A673 (cell line): ENCODE data around the gene EIPR1. TPM values are rescaled to one million over a fixed set of nuclear protein-coding genes. Genes with fewer than 3 reads are reported as not detected.

Experiments used
- BruUV-seq: library from RNA; stranded (reverse); fragments of 400-500 nt; replicated peaks from 2 replicates; lab custom pipeline; 2021; lab: Mats Ljungman, UMichigan
- CTCF ChIA-PET: fragments of 300-600 bp; sonication (Branson Sonifier 250); formaldehyde crosslinking; loops from one replicate; lab custom pipeline; 2022; ENCODE audit warnings: antibody characterized with exemption; lab: Charles Lee
- POLR2A ChIA-PET: fragments of 300-600 bp; sonication (Branson Sonifier 250); formaldehyde crosslinking; loops from one replicate; lab custom pipeline; 2022; ENCODE audit warnings: antibody characterized with exemption; ENCODE audit not compliant: low non-redundant PET; lab: Charles Lee
- DNase-seq: peaks from one replicate; pipeline ENCODE4 v3.0.0-alpha.2; 2015; ENCODE audit warnings: low spot score
- H3K27ac ChIP-seq: fragments of 200-600 bp; sonication (generic); 2 replicates; pipeline ENCODE4 v1.5.1; 2016; ENCODE audit warnings: mixed run types, low read depth, mild to moderate bottlenecking, mixed read lengths, antibody characterized with exemption, low read length; ENCODE audit not compliant: poor library complexity, severe bottlenecking
- H3K27me3 ChIP-seq: fragments of 200-600 bp; sonication (generic); replicated peaks from 2 replicates; pipeline ENCODE4 v1.6.1; 2017; ENCODE audit warnings: mixed run types, low read depth, mild to moderate bottlenecking, mixed read lengths, antibody characterized with exemption, low read length; ENCODE audit not compliant: insufficient read depth, poor library complexity
- H3K36me3 ChIP-seq: fragments of 200-600 bp; sonication (generic); 2 replicates; pipeline ENCODE4 v1.6.1; 2016; ENCODE audit warnings: mixed run types, mild to moderate bottlenecking, mixed read lengths, antibody characterized with exemption, low read length; ENCODE audit not compliant: insufficient read depth, poor library complexity, severe bottlenecking
- H3K4me1 ChIP-seq: fragments of 200-600 bp; sonication (generic); 2 replicates; pipeline ENCODE4 v1.6.1; 2017; ENCODE audit warnings: mixed run types, mild to moderate bottlenecking, mixed read lengths, antibody characterized with exemption, low read length; ENCODE audit not compliant: insufficient read depth, poor library complexity, severe bottlenecking
- H3K4me3 ChIP-seq: fragments of 200-600 bp; sonication (generic); 2 replicates; pipeline ENCODE4 v1.5.1; 2016; ENCODE audit warnings: low read depth, mixed run types, mild to moderate bottlenecking, mixed read lengths, low read length; ENCODE audit not compliant: poor library complexity, severe bottlenecking
- H3K9me3 ChIP-seq: fragments of 200-600 bp; sonication (generic); 2 replicates; pipeline ENCODE4 v1.6.1; 2016; ENCODE audit warnings: mixed run types, low read depth, mild to moderate bottlenecking, mixed read lengths, antibody characterized with exemption, low read length; ENCODE audit not compliant: poor library complexity, severe bottlenecking
- CTCF ChIP-seq: fragments of 300-800, 200-600 bp; sonication (generic); conservative IDR thresholded peaks from 2 replicates; pipeline ENCODE4 v1.5.1; 2017; ENCODE audit warnings: low read depth, mild to moderate bottlenecking, antibody characterized with exemption, low read length, moderate library complexity, mixed read lengths
- EZH2 ChIP-seq: fragments of 200-600 bp; sonication (generic); IDR thresholded peaks from 2 replicates; pipeline ENCODE4 v1.6.1; 2017; ENCODE audit warnings: borderline replicate concordance, low read depth, mild to moderate bottlenecking, mixed read lengths, antibody characterized with exemption, low read length; ENCODE audit not compliant: poor library complexity, severe bottlenecking
- intact Hi-C: fragments of 100-400 bp; cut with micrococcal nuclease; formaldehyde crosslinking; loops from one replicate; pipeline ENCODE4 v1.10.0; 2022; ENCODE audit not compliant: unreplicated experiment
- total RNA-seq: library from RNA; stranded (reverse); gene quantifications from 2 replicates; pipeline ENCODE4 v1.2.3, GENCODE V29; 2021

EIPR1 gene
- total RNA-seq, 1 experiment from 2014 or later, result 37.0 TPM

DNA sequence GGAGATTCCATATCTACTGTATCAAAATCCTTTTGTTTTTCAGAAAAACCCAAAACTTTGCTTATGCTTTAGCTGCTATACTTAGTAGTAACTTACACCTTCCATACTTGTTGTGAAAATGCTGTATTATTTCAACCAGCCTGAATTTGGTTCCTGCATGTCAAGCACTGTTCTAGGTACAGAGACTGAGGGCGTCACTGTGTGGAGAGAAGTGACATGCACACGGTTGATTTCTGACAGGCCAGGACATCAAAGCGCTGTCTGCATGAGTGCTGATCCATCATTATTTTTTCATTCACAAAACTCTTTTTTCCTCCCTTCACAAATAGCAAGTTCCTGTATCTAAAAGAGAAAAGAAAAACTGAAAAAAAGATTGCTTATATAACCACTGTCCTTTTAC lies 33.5 kb upstream of the EIPR1 start:
- Histone ChIP-seq H3K36me3 (no peaks in the 10 kb centered on the region), H3K27me3 (no peaks in the 10 kb centered on the region), H3K4me3 (no peak overlapping the region), H3K9me3 (no peaks in the 10 kb centered on the region), H3K4me1 (peaks cover 5% of the 10 kb centered on the region), H3K27ac (no peak overlapping the region)
- DNase-seq, result no peak
- ChIA-PET CTCF (no interaction called here), POLR2A (no interaction called here)
- TF ChIP-seq CTCF, result no peak
- TF ChIP-seq EZH2, result no peak
- intact Hi-C loops, result no loop called here
- BruUV-seq, result no TSS peak

DNA sequence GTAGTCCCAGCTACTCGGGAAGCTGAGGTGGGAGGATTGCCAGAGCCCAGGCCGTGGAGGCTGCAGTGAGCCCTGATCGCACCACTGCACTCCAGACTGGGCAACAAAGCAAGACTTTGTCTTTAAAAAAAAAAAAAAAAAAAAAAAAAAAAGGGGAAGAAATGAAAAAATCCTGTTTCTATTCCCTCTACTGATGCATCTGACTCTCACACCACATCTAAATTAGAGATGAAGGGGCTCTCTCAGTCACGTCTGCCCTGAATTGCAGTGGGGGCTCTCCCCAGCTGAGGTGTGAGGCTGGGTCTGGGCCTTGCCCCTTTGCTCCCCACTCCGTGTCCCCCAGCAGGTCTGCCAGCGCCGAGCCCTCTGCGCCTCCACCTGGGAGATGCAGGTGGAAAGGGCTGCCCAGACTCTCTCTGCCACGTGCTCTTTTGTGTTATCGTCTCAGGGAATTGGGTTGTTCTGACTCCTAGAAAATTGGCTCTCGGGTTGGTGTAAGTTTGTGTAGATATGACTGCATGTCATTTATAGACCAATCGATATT lies 32.1 kb upstream of the EIPR1 start:
- no peak overlapping the region for H3K4me3 ChIP-seq
- ChIA-PET POLR2A (no interaction called here), CTCF (no interaction called here)
- peaks cover 5% of the 10 kb centered on the region for H3K4me1 ChIP-seq
- H3K27ac ChIP-seq, result no peak overlapping the region
- no peaks in the 10 kb centered on the region for H3K36me3 ChIP-seq
- intact Hi-C loops, result no loop called here
- BruUV-seq, result no TSS peak
- TF ChIP-seq EZH2 (no peak), CTCF (no peak)
- no peak for DNase-seq
- no peaks in the 10 kb centered on the region for H3K27me3 ChIP-seq
- no peaks in the 10 kb centered on the region for H3K9me3 ChIP-seq

DNA sequence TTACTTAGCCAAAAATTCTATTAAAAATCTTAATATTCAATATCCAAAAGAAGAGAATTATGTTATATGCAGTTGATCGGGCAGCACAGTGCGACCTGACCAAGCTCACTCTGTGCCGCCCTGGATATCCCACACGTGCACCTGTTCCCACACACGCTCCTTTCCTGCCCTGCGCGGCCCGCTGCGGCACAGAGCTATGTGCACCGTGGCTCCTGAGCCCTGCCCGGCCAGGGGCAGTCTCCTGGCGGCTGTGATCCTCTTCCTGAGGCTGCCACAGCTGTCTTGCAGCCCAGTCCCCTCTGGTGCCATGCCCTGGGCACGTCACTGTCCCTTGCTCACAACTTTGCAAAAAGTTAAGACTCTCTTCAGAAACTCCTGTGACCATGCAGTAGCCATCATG lies 31.2 kb upstream of the EIPR1 start:
- intact Hi-C loops, result no loop called here
- Histone ChIP-seq H3K27me3 (no peaks in the 10 kb centered on the region), H3K36me3 (peaks cover 3% of the 10 kb centered on the region), H3K4me1 (peaks cover 3% of the 10 kb centered on the region), H3K4me3 (no peak overlapping the region), H3K27ac (no peak overlapping the region), H3K9me3 (no peaks in the 10 kb centered on the region)
- BruUV-seq, result no TSS peak
- CTCF ChIA-PET, result no interaction called here
- POLR2A ChIA-PET, result no interaction called here
- no peak for TF ChIP-seq CTCF
- no peak for TF ChIP-seq EZH2
- no peak for DNase-seq
